Gastroesophageal sphincter (tissue), 4 donors: Measurements from ENCODE around the gene ANO2. TPM values are rescaled to one million over a fixed set of nuclear protein-coding genes. Genes with fewer than 3 reads are reported as not detected.

Source experiments
- ATAC-seq: fragments of 150-250 bp; one replicate; pipeline ENCODE4 v1.9.1; 2016; ENCODE audit warnings: mild to moderate bottlenecking, moderate library complexity
- H3K27ac ChIP-seq, 4 donors: fragments of 200-600 bp; sonication (generic) in 3 of 4; 1 replicate in 3 of 4; 2 replicates in 1 of 4; pipeline ENCODE4 v1.5.1; 2016 to 2019
- H3K27me3 ChIP-seq: fragments of 200-600 bp; sonication (generic); one replicate; pipeline ENCODE4 v1.5.1; 2019
- H3K36me3 ChIP-seq, 2 donors: fragments of 200-600 bp; sonication (generic); one replicate each; pipeline ENCODE4 v1.5.1; 2019; ENCODE audit warnings: control low read depth in 1 of 2
- H3K4me1 ChIP-seq, 3 donors: fragments of 200-600 bp; sonication (generic); 1 replicate in 2 of 3; 2 replicates in 1 of 3; pipeline ENCODE4 v1.5.1; 2016 to 2019; ENCODE audit warnings: control low read depth in 2 of 3
- H3K4me3 ChIP-seq, 2 donors: fragments of 200-600 bp; sonication (generic); one replicate each; pipeline ENCODE4 v1.5.1; 2019; ENCODE audit warnings: mild to moderate bottlenecking in 1 of 2, moderate library complexity in 1 of 2
- H3K9me3 ChIP-seq, 3 donors: fragments of 200-600 bp; sonication (generic); one replicate each; pipeline ENCODE4 v1.5.1; 2017 to 2019; ENCODE audit warnings: control low read depth in 2 of 3
- CTCF ChIP-seq, 4 experiments: fragments of 200-600 bp in 2 of 4; fragments of 450-650 bp in 2 of 4; sonication (generic) in 1 of 4; IDR thresholded peaks; one replicate each; pipeline ENCODE4 v1.5.1; 2017 to 2019; ENCODE audit warnings: antibody characterized with exemption in 4 of 4, mild to moderate bottlenecking in 2 of 4, moderate library complexity in 2 of 4
- EP300 ChIP-seq: sonication (generic); formaldehyde crosslinking; IDR thresholded peaks from one replicate; pipeline ENCODE4 v1.6.1; 2017; ENCODE audit warnings: antibody characterized with exemption, mild to moderate bottlenecking
- POLR2A ChIP-seq, 2 donors: fragments of 450-650 bp; IDR thresholded peaks; one replicate each; pipeline ENCODE4 v1.6.1; 2017; ENCODE audit warnings: antibody characterized with exemption in 2 of 2, mild to moderate bottlenecking in 2 of 2, moderate library complexity in 1 of 2
- POLR2AphosphoS5 ChIP-seq: sonication (generic); formaldehyde crosslinking; IDR thresholded peaks from one replicate; pipeline ENCODE4 v1.6.1; 2017; ENCODE audit warnings: antibody characterized with exemption
- WGBS, 2 donors: methylation state at CpG; one replicate each; pipeline ENCODE4 v1.1.5; 2018; ENCODE audit warnings: low coverage in 1 of 2; 5-methylcytosine and 5-hydroxymethylcytosine counted together
- total RNA-seq, 4 donors: library from RNA; depleted of rRNA; stranded (reverse); fragments of >200 nt; gene quantifications; one replicate each; pipeline ENCODE4 v1.1.0, GENCODE V29; 2016

ANO2 gene
- total RNA-seq, 4 donors from 2014 or later, result 3.1 to 10.9 (median 6.7) TPM

DNA sequence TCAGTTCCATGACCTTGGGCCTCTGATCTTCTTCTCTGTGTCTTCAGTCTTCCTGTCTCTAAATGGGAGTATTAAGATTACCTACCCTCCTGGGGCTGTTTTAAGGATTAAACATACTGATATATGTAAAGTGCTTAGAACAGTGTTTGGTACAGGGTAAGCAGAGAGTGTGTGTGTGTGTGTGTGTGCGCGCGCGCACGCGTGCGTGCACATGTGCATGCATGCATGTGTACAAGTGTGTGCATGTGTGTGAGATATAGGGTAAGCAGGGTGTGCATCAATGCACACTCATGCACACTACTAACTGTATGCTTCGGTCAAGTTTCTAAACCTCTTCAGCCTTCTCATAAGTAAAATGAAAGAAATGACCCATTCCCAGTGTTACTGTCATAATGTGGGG is 316.6 kb downstream of the ANO2 start:
- Histone ChIP-seq H3K27me3 (no peaks in the 10 kb centered on the region), H3K27ac (no peak overlapping the region), H3K4me3 (no peak overlapping the region), H3K9me3 (no peaks in the 10 kb centered on the region), H3K36me3 (no peaks in the 10 kb centered on the region), H3K4me1 (no peaks in the 10 kb centered on the region)
- WGBS, 2 donors, result 98 to 100% methylated on average over 7 to 8 of the region's 8 CpGs
- no peak for TF ChIP-seq EP300
- TF ChIP-seq CTCF (IDR thresholded peaks at IDR 0.05), result no peak
- TF ChIP-seq POLR2A (IDR thresholded peaks at IDR 0.05), result no peak
- TF ChIP-seq POLR2AphosphoS5, result no peak
- no peak for ATAC-seq

DNA sequence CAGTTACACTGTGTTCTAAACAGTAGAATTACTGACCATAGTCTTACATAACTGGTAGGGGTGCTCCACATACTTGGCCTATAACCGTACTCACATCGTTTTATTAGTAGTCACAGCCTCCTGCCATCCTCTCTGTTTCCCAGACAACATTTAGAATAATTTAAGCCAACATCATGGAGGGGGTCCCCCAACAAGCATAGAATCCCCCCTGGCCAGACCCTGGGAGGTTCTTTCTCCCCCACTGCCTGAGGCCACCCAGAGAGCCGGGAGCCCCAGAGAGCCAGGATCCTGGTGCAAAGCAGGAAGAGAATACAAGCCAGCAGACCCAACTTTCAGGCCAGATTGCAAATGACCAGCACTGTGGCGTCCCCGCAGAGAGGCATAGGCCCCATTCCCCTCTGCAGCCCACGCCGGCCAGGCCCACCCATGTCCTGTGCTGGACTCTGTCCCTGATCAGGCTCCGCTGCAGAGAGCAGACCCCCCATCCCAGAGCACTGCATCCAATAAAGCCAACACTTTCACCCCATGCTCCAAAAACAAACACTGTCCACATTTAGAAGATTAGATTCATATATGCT is 317.9 kb downstream of the ANO2 start:
- ATAC-seq, result no peak
- TF ChIP-seq POLR2AphosphoS5, result peak; percentile 43
- TF ChIP-seq POLR2A (IDR thresholded peaks at IDR 0.05), result no peak
- no peaks in the 10 kb centered on the region for H3K9me3 ChIP-seq
- H3K27ac ChIP-seq, result no peak overlapping the region
- no peak overlapping the region for H3K4me3 ChIP-seq
- H3K4me1 ChIP-seq, result no peaks in the 10 kb centered on the region
- 89 to 100% methylated on average over 2 to 6 of the region's 8 CpGs for WGBS, 2 donors
- H3K36me3 ChIP-seq, result no peaks in the 10 kb centered on the region
- no peaks in the 10 kb centered on the region for H3K27me3 ChIP-seq

GRCh38 chr12:5626151-5626550 is 318.9 kb downstream of the ANO2 start:
- no peaks in the 10 kb centered on the region for H3K4me1 ChIP-seq
- H3K9me3 ChIP-seq, result no peaks in the 10 kb centered on the region
- H3K4me3 ChIP-seq, result no peak overlapping the region
- WGBS, 2 donors, result 100% methylated on average over 1 of the region's 7 CpGs; no CpG with 5 or more reads in 1 of the 2 donors
- no peak for ATAC-seq
- H3K27me3 ChIP-seq, result no peaks in the 10 kb centered on the region
- no peak for TF ChIP-seq CTCF (IDR thresholded peaks at IDR 0.05)
- TF ChIP-seq EP300, result no peak
- TF ChIP-seq POLR2AphosphoS5, result no peak
- no peak for TF ChIP-seq POLR2A (IDR thresholded peaks at IDR 0.05)
- no peak overlapping the region for H3K27ac ChIP-seq
- no peaks in the 10 kb centered on the region for H3K36me3 ChIP-seq

GRCh38 chr12:5624486-5625272 is 320.4 kb downstream of the ANO2 start:
- H3K9me3 ChIP-seq, result no peaks in the 10 kb centered on the region
- H3K27me3 ChIP-seq, result no peaks in the 10 kb centered on the region
- H3K4me1 ChIP-seq, result peaks cover 0 to 13% (median 6%) of the 10 kb centered on the region in 3 donors
- H3K4me3 ChIP-seq, result no peak overlapping the region
- WGBS, 2 donors, result 73 to 76% methylated on average over 4 to 12 of the region's 13 CpGs
- H3K27ac ChIP-seq, result no peak overlapping the region
- TF ChIP-seq POLR2A (IDR thresholded peaks at IDR 0.05) (no peak), CTCF (IDR thresholded peaks at IDR 0.05) (no peak), POLR2AphosphoS5 (no peak), EP300 (no peak)
- no peak for ATAC-seq
- no peaks in the 10 kb centered on the region for H3K36me3 ChIP-seq

GRCh38 chr12:5623411-5623810 is 321.6 kb downstream of the ANO2 start:
- Histone ChIP-seq H3K4me3 (no peak overlapping the region), H3K9me3 (no peaks in the 10 kb centered on the region), H3K27me3 (no peaks in the 10 kb centered on the region), H3K27ac (no peak overlapping the region), H3K4me1 (peaks cover 0 to 26% (median 14%) of the 10 kb centered on the region in 3 donors), H3K36me3 (no peaks in the 10 kb centered on the region)
- 82% methylated on average over 2 of the region's 7 CpGs; no CpG with 5 or more reads in 1 of the 2 donors for WGBS, 2 donors
- ATAC-seq, result no peak
- TF ChIP-seq EP300, result no peak
- no peak for TF ChIP-seq POLR2AphosphoS5
- TF ChIP-seq POLR2A (IDR thresholded peaks at IDR 0.05), result no peak
- TF ChIP-seq CTCF (IDR thresholded peaks at IDR 0.05), result no peak
